ENCODE results near the gene PPAT.
A peak's percentile ranks its signal among the peaks of the same experiment; 100 is the strongest.
"Not testable (repeated sequence)": the region's sequence is repeated elsewhere in the genome, so short reads cannot be mapped to it uniquely, and the experiment has no call there.

The PPAT gene

GRCh38 chr4:56435140-56435926, at the start of gene PPAT:
TSS of gene PPAT (minus strand) at chr4:56435615. CDS start at chr4:56435477, 138 bp downstream.
- peak; percentile 99 for DNase-seq

- DNase-seq = no peak
Observed at GRCh38 chr4:56480691-56481090, 45.3 kb upstream of the PPAT start.

GRCh38 chr4:56477192-56477702, 41.8 kb upstream of the PPAT start:
- no peak for DNase-seq

GRCh38 chr4:56475917-56476316, 40.5 kb upstream of the PPAT start:
- DNase-seq = no peak

GRCh38 chr4:56469489-56470210, 34.2 kb upstream of the PPAT start:
- no peak for DNase-seq

- peak; percentile 18 for DNase-seq
Observed at GRCh38 chr4:56468097-56468422, 32.6 kb upstream of the PPAT start.

- DNase-seq = peak; percentile 88
Observed at GRCh38 chr4:56467284-56468096, 32.1 kb upstream of the PPAT start, which contains the start of gene SRP72. TSS of gene SRP72 (plus strand) at chr4:56467617. CDS start at chr4:56467636, 19 bp downstream.

- no peak for DNase-seq
Observed at GRCh38 chr4:56466910-56467283, 31.5 kb upstream of the PPAT start.

- DNase-seq = not testable (repeated sequence)
Observed at GRCh38 chr4:56466296-56466761, 30.9 kb upstream of the PPAT start.

- no peak for DNase-seq
Observed at GRCh38 chr4:56465599-56466295, 30.3 kb upstream of the PPAT start.

GRCh38 chr4:56464581-56464980, 29.2 kb upstream of the PPAT start:
- no peak for DNase-seq

GRCh38 chr4:56463711-56464110, 28.3 kb upstream of the PPAT start:
- DNase-seq = no peak

- no peak for DNase-seq
Observed at GRCh38 chr4:56462157-56462556, 26.7 kb upstream of the PPAT start.

- no peak for DNase-seq
Observed at GRCh38 chr4:56460085-56460484, 24.7 kb upstream of the PPAT start.

GRCh38 chr4:56450342-56450741, 14.9 kb upstream of the PPAT start:
- no peak for DNase-seq

- DNase-seq = not testable (repeated sequence)
Observed at GRCh38 chr4:56449475-56449874, 14.1 kb upstream of the PPAT start.

GRCh38 chr4:56448301-56448700, 12.9 kb upstream of the PPAT start:
- no peak for DNase-seq

GRCh38 chr4:56445699-56446098, 10.3 kb upstream of the PPAT start:
- no peak for DNase-seq

GRCh38 chr4:56444719-56445118, 9.3 kb upstream of the PPAT start:
- no peak for DNase-seq

GRCh38 chr4:56440983-56441382, 5.6 kb upstream of the PPAT start:
- DNase-seq = no peak

- DNase-seq = no peak
Observed at GRCh38 chr4:56438766-56439165, 3.4 kb upstream of the PPAT start.

- peak; percentile 15 for DNase-seq
Observed at GRCh38 chr4:56434599-56435139, 746 bp downstream of the PPAT start.
